Mucosa of rectum (tissue), 2 donors: ENCODE results near the gene CHRND.

Source experiments
- H3K27ac ChIP-seq, 2 donors: one replicate each; pipeline ENCODE4 v1.7.0; 2013; ENCODE audit warnings: inconsistent platforms in 2 of 2, low read depth in 2 of 2, low read length in 2 of 2
- H3K27me3 ChIP-seq, 2 donors: one replicate each; pipeline ENCODE4 v1.7.0; 2013; ENCODE audit warnings: low read length in 2 of 2; ENCODE audit not compliant: control insufficient read depth in 2 of 2, insufficient read depth in 2 of 2
- H3K36me3 ChIP-seq, 2 donors: one replicate each; pipeline ENCODE4 v1.7.0; 2013; ENCODE audit warnings: low read length in 2 of 2; ENCODE audit not compliant: control insufficient read depth in 2 of 2, insufficient read depth in 2 of 2
- H3K4me1 ChIP-seq, 2 donors: one replicate each; pipeline ENCODE4 v1.7.0; 2013; ENCODE audit warnings: low read length in 2 of 2, mild to moderate bottlenecking in 1 of 2; ENCODE audit not compliant: control insufficient read depth in 2 of 2, insufficient read depth in 2 of 2
- H3K4me3 ChIP-seq, 2 donors: one replicate each; pipeline ENCODE4 v1.7.0; 2013; ENCODE audit warnings: low read length in 2 of 2
- H3K9ac ChIP-seq, 2 donors: one replicate each; pipeline ENCODE4 v1.7.0; 2013; ENCODE audit warnings: low read length in 2 of 2, low read depth in 1 of 2, mild to moderate bottlenecking in 1 of 2
- H3K9me3 ChIP-seq, 2 donors: one replicate each; pipeline ENCODE4 v1.7.0; 2013; ENCODE audit warnings: low read length in 2 of 2; ENCODE audit not compliant: control insufficient read depth in 2 of 2
- donor health status: healthy.
- donor health status: Normal muscosa, but diverticular disease.

Gene CHRND

DNA sequence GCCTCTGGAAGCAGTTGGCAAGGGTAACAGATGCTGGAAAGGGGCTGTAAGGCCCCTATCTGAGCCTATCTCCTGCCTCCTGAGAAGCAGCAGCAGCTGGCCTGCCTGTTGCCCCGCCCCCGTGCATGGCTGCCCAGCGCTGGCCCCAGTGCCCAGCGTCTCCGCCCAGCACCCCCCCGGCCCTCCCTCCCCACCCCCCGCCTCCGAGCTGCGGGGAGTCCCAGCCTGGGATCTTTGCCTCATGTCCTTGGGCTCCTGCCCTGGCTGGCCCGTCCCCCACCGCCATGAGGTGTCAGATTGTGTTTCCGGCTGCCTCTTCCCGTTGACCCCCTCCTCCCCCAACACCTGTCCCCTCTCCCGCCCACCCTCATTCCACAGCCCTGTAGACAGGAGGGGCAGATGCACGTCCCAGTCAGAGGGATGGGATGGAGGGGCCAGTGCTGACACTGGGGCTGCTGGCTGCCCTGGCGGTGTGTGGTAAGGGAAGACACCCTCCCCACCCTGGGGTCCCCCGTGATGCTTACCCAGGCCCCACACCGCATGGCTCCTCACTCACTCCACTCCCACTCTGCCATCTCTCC, at the start of gene CHRND:
Gene CHRND (plus strand): TSS at position 370 of the 581 bp plus-strand sequence. CDS start 56 bp downstream, at position 426.
- Histone ChIP-seq H3K27me3 (peaks cover 20 to 21% of the 10 kb centered on the region in 2 donors), H3K9ac (no peak within 1 kb of the TSS), H3K4me3 (no peak within 1 kb of the TSS), H3K4me1 (no peaks in the 10 kb centered on the region), H3K36me3 (no peaks in the 10 kb centered on the region), H3K27ac (no peak within 1 kb of the TSS), H3K9me3 (no peaks in the 10 kb centered on the region)

GRCh38 chr2:232476791-232477190, 49.2 kb upstream of the CHRND start:
- Histone ChIP-seq H3K27me3 (peaks cover 3 to 7% of the 10 kb centered on the region in 2 donors), H3K4me3 (no peak overlapping the region), H3K9ac (no peak overlapping the region), H3K36me3 (no peaks in the 10 kb centered on the region), H3K9me3 (no peaks in the 10 kb centered on the region), H3K4me1 (no peaks in the 10 kb centered on the region), H3K27ac (no peak overlapping the region)

DNA sequence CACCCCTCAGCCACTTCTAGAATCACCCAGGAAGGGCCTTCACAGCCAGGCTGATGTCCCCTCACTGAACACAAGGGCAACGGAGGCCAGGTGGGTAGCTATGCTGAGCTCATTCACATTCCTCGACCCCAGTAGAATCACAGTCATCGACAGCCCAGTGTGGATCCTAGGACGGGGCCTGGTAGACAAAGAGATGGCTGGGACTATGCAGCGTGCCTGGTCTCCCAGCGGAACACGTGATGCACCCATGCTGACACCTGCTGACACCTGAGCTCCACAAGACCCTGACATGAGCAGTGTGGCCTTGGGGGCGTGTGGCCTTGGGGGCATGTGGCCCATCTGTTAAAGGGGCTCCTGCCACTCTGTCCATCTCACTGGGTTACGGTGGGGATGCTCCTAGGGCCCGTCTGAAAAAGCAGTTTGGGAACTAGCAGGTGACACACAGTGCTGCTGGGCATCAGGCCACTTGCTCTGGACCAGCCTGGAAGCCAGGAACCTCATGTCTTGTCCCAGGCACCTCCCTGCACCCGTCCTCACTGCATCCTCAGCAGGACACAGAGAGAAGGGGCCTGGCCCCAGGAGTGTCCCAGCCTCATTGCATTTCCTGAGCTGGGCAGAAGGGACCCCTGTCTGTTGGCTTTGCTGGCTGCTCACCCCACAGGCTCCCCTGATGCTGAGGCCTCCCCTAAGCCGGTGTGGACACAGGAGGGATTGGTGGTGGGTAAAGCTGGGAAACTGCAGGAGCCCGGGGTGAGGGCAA, 48.0 kb upstream of the CHRND start:
- H3K36me3 ChIP-seq, result no peaks in the 10 kb centered on the region
- H3K9ac ChIP-seq, result no peak overlapping the region
- peaks cover 5% of the 10 kb centered on the region in 2 donors for H3K27me3 ChIP-seq
- no peaks in the 10 kb centered on the region for H3K9me3 ChIP-seq
- H3K27ac ChIP-seq, result no peak overlapping the region
- no peaks in the 10 kb centered on the region for H3K4me1 ChIP-seq
- no peak overlapping the region for H3K4me3 ChIP-seq

DNA sequence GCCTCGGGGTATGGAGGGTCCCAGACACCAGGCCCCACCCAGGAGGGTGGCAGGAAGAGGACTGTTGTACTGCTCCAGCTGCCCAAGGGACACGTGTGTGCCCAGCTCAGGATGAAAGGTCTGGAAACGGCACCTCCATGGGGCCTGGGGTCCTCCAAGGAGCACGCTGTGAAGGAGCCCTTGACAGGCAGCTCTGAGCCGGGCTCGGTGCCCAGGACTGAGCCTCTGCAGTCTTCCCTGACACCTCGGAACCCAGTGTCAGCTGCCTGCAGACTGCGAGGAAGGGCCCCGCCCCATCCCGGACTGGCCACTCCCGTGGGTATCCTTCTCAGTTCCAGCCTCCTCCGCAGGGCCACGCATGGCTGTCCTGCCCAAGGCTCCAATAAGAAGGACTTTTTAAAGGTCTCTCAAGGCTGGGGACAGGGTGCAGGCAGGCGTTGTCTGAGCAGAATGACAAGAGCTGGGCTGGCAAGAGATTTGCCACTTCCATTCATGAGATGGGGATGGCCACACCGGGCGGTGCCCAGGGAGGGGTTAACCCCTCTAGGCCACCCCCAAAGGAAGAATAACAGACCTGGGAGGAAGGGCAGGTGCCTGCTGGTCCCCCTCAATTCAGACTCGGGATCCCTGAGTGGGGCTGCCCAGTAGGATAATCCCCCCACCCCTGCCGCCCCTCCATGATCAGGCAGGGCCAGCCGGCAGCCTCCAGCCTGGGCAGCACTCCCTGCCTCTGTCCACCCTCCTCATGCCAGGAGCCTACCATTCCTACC, 47.2 kb upstream of the CHRND start:
- H3K27me3 ChIP-seq, result peaks cover 2 to 5% of the 10 kb centered on the region in 2 donors
- H3K9me3 ChIP-seq, result no peaks in the 10 kb centered on the region
- no peak overlapping the region for H3K9ac ChIP-seq
- no peak overlapping the region for H3K4me3 ChIP-seq
- H3K27ac ChIP-seq, result no peak overlapping the region
- no peaks in the 10 kb centered on the region for H3K36me3 ChIP-seq
- no peaks in the 10 kb centered on the region for H3K4me1 ChIP-seq

DNA sequence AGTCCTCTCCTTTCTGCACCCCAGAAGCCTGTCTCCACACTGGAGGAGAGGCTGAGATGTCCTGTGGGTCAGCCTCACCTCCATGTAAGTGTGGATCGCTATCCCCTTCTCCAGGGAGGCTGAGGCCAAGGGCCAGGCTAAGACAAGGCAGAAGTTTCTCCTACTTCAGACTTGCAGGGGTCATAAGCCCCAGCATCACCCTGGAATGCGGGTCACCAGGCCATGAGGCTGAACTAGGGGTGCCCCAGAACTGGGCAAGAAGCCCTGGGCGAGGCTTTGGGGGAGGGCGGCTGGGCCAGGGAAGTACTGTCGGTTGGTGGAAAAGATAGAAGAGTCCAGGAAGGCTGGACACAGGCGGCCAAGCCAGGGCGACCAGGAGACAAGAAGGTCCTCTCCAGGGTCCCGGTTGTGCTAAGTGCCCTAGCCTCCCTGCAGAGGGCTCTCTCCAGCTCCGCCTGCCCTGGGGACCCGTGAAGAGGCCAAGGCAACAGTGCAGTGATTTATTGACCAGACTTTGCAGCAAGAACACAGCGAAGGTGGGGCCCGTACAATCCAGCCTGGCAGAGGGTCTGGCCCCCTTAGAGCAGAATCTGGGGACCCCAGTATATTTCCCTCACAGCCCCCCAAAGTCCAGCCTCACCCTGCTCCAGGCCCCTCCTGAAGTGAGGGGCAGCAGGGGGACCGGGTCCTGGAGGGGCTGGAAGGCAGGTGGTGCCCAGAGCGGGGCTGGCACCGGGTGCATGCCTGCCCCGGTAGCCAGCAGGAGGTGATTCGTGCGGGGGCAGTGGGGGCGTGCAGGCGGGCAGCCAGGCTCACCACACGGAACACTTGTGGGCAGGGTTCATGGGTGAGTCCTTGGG, 46.4 kb upstream of the CHRND start:
- no peaks in the 10 kb centered on the region for H3K4me1 ChIP-seq
- H3K27ac ChIP-seq, result no peak overlapping the region
- no peak overlapping the region for H3K9ac ChIP-seq
- no peaks in the 10 kb centered on the region for H3K9me3 ChIP-seq
- peaks cover 6 to 10% of the 10 kb centered on the region in 2 donors for H3K27me3 ChIP-seq
- H3K4me3 ChIP-seq, result no peak overlapping the region
- no peaks in the 10 kb centered on the region for H3K36me3 ChIP-seq

DNA sequence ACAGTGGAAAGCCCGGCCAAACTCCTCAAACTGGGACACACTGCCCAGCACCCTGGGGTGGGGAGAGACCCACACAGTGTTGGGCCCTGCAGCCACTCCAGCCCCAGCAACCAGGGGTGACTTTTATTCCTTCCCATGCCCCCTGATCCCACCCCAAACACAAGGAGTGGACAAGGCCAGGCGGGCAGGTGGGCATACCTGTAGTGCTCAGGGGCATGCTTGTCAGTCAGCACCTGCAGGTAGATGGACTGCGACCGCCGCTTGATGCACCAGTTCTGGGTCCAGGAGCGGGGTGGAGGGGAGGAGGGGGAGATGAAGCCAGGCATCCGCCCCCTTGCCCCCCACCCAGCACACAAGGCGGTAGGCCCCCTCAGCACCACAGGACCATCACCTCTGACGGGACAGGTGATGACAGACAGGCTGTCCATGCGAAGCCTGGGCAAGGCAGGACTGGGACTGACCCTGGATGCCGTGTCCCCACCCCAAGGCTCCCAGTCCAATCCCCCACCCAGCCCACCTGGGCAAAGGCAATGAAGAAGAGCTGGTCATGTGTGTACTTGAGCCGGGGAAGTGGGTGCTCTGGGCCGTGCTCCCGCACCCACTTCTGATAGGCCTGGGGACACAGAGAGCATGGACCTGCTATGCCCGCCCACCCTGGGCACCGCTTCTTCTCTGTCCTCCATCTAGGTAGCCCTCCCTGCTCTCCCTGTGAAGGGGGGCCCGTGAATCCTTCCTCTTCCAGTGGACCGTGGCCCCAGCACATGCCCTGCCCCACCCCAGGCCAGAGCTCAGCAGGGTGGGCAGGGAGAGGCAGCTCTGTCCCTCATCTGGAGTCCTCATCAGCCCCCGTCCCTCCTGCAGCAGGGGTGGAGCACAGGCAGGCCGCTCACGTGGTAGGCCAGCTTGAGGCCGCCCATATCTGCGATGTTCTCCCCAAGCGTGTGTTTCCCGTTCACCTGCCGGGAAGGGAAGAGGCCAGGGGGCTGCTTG, 45.5 kb upstream of the CHRND start:
- no peak overlapping the region for H3K27ac ChIP-seq
- H3K9ac ChIP-seq, result no peak overlapping the region
- H3K4me1 ChIP-seq, result no peaks in the 10 kb centered on the region
- H3K27me3 ChIP-seq, result peaks cover 13 to 16% of the 10 kb centered on the region in 2 donors
- no peaks in the 10 kb centered on the region for H3K36me3 ChIP-seq
- H3K9me3 ChIP-seq, result no peaks in the 10 kb centered on the region
- no peak overlapping the region for H3K4me3 ChIP-seq

DNA sequence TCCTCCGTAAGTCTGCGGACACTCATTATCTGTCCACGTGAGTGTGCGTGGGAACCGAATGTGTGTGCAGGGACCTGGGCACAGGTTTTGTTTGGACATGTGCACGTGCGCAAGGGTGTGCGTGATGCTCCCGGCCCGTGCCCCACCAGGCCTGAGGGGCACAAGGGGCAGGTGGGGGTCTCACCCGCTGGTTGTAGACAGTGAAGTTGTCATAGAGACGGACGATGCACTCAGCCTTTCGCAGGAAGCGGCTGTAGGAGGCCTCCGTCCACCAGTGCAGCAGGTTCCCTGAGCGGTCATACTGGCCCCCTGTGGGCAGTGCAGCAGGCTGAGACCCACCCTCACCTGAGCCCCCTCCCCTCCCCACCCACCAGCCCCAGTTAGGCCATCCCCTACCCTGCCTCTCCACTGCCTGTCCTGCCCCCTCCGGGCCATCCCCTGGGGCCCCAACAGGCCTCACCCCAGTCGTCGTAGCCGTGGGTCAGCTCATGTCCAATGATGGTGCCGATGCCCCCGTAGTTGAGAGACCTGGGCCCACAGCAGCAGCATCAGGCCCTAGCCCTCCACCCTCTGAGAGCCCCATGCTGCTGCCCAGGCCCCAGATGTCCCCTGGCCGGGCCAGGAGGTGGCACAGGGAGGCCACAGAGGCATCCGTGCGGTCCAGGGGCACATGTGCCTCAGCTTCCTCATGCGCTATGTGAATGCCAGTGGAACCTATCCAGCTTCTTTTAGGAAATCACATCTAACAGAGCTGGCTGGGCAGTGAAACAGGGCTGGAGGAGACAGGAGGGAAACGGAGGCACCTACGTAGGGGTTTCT, 44.4 kb upstream of the CHRND start:
- Histone ChIP-seq H3K36me3 (no peaks in the 10 kb centered on the region), H3K27me3 (peaks cover 16 to 21% of the 10 kb centered on the region in 2 donors), H3K4me3 (no peak overlapping the region), H3K9ac (no peak overlapping the region), H3K9me3 (no peaks in the 10 kb centered on the region), H3K4me1 (no peaks in the 10 kb centered on the region), H3K27ac (no peak overlapping the region)

DNA sequence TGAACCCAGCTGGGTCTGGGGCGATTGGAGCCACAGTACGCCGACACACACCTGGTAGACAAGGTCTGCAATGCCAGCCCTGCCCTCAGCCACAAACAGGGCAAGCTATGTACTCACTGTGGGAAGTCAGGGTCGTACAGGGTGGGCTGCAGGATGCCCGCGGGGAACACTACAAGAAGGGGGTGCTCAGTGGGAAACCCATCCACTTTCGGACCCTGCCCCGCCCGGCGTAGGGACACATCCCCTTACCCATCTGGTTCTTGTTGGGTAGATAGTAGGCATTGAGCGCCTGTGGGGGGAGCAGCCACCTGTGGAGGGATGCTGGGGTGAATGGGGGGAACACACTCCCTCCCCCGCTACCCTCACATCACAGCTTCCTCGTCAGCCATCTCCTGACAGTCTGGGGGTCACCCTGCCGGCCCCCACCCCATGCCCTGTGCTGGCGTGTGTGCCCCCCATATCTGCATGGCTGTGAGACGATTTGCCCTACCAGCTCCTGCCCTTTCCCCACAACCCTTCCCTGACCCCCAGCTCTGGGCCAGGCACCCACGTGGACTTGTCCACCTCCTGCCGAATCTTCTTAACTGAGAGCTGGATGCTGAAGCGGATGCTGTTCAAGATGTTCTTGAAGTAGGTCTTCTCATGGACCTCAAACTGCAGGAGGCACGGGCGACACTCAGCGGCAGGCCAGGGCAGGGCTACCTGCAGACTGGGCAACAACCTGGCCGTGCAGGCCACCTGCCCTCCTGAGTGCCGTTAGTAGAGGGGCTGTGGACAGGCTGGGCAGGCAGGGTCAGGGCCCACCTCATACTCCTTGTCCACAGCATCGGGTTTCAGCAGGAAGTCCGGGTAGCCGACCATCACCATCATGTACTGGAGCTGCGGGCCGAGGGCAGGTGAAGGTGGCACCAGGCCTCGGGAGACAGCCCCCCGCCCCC, 43.4 kb upstream of the CHRND start:
- H3K27ac ChIP-seq, result no peak overlapping the region
- H3K27me3 ChIP-seq, result peaks cover 22 to 28% of the 10 kb centered on the region in 2 donors

More for the DNA sequence above, 43.4 kb upstream of the CHRND start:
- Histone ChIP-seq H3K36me3 (no peaks in the 10 kb centered on the region), H3K4me1 (no peaks in the 10 kb centered on the region), H3K9ac (no peak overlapping the region), H3K4me3 (no peak overlapping the region), H3K9me3 (no peaks in the 10 kb centered on the region)
